Caki2 (cell line): Measurements from ENCODE around the gene C1orf122. TPM values are rescaled to one million over a fixed set of nuclear protein-coding genes. Genes with fewer than 3 reads are reported as not detected.

Experiments used
- DNase-seq: peaks from one replicate; pipeline ENCODE4 v3.0.0-alpha.2; 2015; ENCODE audit warnings: low read depth
- in situ Hi-C: cut with HindIII; loops from 2 replicates; pipeline ENCODE4 v1.10.0; 2016; ENCODE audit warnings: low sequenced_read_pairs, low pct_unique_long_range_greater_than_20kb, mixed read lengths
- total RNA-seq: library from RNA; depleted of rRNA; stranded (reverse); fragments of >200 nt; shearing (Covaris generic); gene quantifications from 2 replicates; pipeline ENCODE4 v1.2.3, GENCODE V29; 2014; ENCODE audit warnings: low replicate concordance

C1orf122 gene
- total RNA-seq, 1 experiment from 2014 or later = 123 TPM

- no peak for DNase-seq
- in situ Hi-C loops = no loop called here
Measured at GRCh38 chr1:37831109-37831508, 23.5 kb downstream of the C1orf122 start.

GRCh38 chr1:37831809-37832208 is 24.2 kb downstream of the C1orf122 start:
- in situ Hi-C loops = no loop called here
- no peak for DNase-seq

- no peak for DNase-seq
- in situ Hi-C loops = no loop called here
Measured at GRCh38 chr1:37836788-37837187, 29.2 kb downstream of the C1orf122 start.

DNA sequence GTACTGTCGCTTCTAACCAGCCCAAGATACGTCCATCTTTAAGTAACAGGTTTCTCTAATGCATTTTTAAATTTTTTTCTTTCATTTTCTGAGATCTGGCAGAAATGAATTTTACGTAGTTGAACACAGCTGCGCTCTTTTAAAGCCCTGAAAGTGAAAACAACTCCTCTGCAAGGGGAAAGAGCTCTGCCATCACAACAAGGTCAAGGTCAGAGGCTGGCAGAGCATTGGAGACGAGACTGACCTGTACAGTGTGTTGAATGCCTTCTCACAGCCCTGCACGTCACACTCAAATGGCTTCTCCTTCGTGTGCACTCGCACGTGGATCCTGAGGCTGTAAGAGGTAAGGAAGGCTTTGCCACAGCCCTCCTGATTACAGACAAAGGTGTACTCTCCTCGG is 32.1 kb downstream of the C1orf122 start:
- no peak for DNase-seq
- in situ Hi-C loops = no loop called here

DNA sequence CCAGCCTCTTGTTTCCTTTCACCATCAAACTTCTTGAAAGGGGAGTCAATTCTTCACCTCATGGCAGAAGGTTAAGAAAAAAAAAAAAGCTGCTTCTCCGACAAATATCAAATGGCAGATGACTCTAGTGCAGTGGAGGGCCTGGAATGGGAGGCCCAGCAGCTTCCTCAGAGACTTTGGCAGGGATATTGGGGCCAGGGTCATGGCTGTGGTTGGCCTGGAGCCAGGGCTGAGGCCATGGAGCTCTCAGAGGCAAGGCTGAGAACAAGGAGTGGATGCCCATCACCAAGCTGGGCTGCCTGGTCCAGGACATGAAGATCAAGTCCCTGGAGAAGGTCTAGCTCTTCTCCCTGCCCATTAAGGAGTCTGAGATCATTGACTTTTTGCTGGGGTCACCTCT is 33.1 kb downstream of the C1orf122 start:
- no peak for DNase-seq
- in situ Hi-C loops = no loop called here

- in situ Hi-C loops = no loop called here
- DNase-seq = no peak
Measured at GRCh38 chr1:37841652-37842051, 34.1 kb downstream of the C1orf122 start.

- DNase-seq = no peak
- in situ Hi-C loops = no loop called here
Measured at GRCh38 chr1:37844536-37844935, 36.9 kb downstream of the C1orf122 start.

GRCh38 chr1:37845049-37845646 is 37.6 kb downstream of the C1orf122 start:
- in situ Hi-C loops = no loop called here
- peak; percentile 16 for DNase-seq

DNA sequence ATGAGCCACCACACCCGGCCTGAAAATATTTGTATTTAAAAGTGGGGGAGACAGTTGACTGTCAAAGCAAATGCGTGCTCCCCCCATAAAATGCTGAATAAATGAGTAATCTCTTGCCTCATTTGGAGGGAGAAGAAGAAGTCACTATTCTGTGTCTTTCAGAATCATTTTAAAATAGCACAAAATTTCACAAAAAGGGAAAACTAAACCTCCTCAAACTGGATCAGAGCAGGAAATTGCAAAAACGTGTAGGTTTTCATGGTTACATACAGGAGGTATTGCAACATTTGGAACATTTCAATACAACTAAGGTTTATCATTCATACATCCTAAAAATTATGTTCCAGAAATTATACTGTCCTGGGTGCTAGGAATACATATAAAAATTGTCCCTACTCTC is 38.2 kb downstream of the C1orf122 start:
- in situ Hi-C loops = no loop called here
- DNase-seq = no peak

GRCh38 chr1:37846647-37847339 is 39.2 kb downstream of the C1orf122 start:
- DNase-seq = no peak
- in situ Hi-C loops = no loop called here

GRCh38 chr1:37849480-37849879 is 41.9 kb downstream of the C1orf122 start:
- no peak for DNase-seq
- in situ Hi-C loops = no loop called here

- no peak for DNase-seq
- in situ Hi-C loops = no loop called here
Measured at GRCh38 chr1:37850352-37850955, 42.9 kb downstream of the C1orf122 start.

DNA sequence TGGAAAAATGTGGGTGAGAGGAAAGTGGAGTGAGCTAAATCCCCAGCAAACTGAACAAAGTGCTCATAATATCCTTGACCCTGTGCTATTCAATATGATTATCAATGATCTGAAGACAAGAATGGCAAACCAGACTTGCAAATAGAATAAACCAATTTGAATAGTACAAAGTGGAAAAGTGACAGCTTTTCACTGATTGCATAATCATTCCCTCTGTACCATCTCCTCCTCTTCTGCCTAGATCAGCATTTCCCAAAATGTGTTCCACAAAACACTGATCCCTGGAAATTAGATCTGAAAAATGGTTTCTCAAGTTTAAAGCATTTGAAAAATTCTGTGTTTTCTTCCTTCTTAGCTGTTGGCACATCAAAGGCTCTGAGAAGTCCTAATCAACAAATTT is 43.7 kb downstream of the C1orf122 start:
- no peak for DNase-seq
- in situ Hi-C loops = no loop called here

- in situ Hi-C loops = no loop called here
- no peak for DNase-seq
Measured at GRCh38 chr1:37851782-37852210, 44.2 kb downstream of the C1orf122 start.

GRCh38 chr1:37853157-37853556 is 45.6 kb downstream of the C1orf122 start:
- no peak for DNase-seq
- in situ Hi-C loops = no loop called here

DNA sequence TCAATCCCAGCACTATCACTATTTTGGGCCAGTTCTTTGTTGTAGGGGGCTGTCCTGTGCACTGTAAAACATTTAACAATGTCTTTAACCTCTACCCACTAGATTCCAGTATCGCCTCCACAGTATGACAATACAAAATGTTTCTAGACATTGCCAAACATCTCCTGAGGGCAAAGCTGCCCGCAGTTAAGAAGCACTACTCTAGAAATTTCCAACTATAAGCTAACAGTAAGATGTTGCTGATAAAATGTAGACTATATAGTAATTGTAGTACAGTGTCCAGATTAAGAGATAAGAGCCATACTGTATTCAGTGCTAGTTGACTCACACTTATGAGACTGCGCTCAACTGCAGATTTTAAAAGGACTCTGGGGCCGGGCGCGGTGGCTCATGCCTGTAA is 46.8 kb downstream of the C1orf122 start:
- DNase-seq = no peak
- in situ Hi-C loops = no loop called here
